Measurements from ENCODE around the gene COMT.

Gene COMT

DNA sequence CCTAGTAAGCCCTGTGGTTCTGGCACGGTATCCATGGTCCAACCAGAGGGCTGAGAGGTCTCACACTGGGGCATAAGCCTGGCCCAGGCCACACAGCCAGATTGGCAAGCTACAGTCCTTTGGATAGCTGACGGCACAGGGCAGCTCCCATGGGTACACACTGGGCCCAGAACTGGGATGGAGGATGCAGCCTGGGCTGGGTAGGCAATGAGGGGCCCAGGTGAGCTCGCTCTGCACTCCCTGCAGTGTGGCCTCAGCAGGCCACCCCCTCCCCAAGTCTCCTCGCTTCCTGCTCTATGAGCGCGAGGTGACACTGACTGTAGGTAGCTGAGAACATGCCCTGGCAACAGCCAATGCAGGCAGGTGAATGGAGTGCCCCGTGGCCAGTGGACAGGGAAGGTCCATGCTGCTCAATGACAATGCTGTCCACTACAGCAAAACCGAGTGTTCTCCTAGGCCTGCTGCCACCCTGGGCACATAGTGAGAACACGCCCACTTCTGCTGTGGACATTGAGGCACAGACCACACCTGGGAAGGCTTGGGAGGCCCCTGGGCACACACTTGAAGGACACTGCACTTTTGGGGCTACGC lies 71.3 kb downstream of the COMT start:
- Histone ChIP-seq H3K27me3 (ENCODE audit: control insufficient read depth in 5 of 5, insufficient read depth in 4 of 5, low read length in 5 of 5) (no peaks in the 10 kb centered on the region), H3K4me1 (ENCODE audit: control insufficient read depth in 5 of 5, insufficient read depth in 5 of 5, low read length in 5 of 5) (peaks cover 2 to 35% (median 31%) of the 10 kb centered on the region in 5 donors), H3K4me3 (ENCODE audit: low read depth in 1 of 5, low read length in 5 of 5) (no peak overlapping the region)

DNA sequence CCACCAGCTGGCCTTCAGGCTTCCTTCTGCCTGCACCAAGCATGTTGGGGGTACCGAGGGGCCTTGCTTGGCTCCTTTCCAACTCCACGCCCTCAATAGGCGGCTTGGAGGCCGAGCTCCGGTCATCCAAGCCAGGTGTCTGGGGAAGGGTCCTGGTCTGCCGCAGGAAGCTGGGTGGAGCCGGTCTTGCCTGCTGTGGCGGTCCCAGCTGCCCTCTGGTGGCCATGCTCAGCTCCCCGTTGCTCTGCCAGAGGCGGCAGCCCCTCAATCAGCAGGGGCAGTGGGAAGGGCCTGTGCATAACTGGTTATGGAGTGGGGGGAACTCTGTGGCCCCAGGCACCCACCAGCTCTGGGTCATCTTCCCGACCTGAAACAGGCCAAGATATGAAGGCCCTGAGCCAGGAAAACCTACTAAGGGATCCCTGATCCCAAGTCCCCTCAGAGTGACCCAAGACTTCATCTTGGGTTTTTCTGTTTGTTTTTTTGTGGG lies 71.9 kb downstream of the COMT start:
- H3K9me3 ChIP-seq (ENCODE audit: control insufficient read depth in 5 of 5, low read length in 5 of 5) = no peaks in the 10 kb centered on the region
- H3K9ac ChIP-seq (ENCODE audit: low read length in 5 of 5) = no peak overlapping the region
- H3K4me1 ChIP-seq (ENCODE audit: control insufficient read depth in 5 of 5, insufficient read depth in 5 of 5, low read length in 5 of 5) = peaks cover 2 to 35% (median 31%) of the 10 kb centered on the region in 5 donors
- H3K4me3 ChIP-seq (ENCODE audit: low read depth in 1 of 5, low read length in 5 of 5) = no peak overlapping the region
- H3K27ac ChIP-seq (ENCODE audit: low read depth, low read length) = no peak overlapping the region
- H3K36me3 ChIP-seq (ENCODE audit: control insufficient read depth in 5 of 5, insufficient read depth in 5 of 5, low read length in 5 of 5) = no peaks in the 10 kb centered on the region
- H3K27me3 ChIP-seq (ENCODE audit: control insufficient read depth in 5 of 5, insufficient read depth in 4 of 5, low read length in 5 of 5) = peaks cover 0 to 4% (median 0%) of the 10 kb centered on the region in 5 donors

More for the DNA sequence above, 71.3 kb downstream of the COMT start:
- Histone ChIP-seq H3K9ac (ENCODE audit: low read length in 5 of 5) (peak overlapping the region in 1 of 5 donors; percentile 4), H3K9me3 (ENCODE audit: control insufficient read depth in 5 of 5, low read length in 5 of 5) (no peaks in the 10 kb centered on the region), H3K36me3 (ENCODE audit: control insufficient read depth in 5 of 5, insufficient read depth in 5 of 5, low read length in 5 of 5) (no peaks in the 10 kb centered on the region), H3K27ac (ENCODE audit: low read depth, low read length) (no peak overlapping the region)

DNA sequence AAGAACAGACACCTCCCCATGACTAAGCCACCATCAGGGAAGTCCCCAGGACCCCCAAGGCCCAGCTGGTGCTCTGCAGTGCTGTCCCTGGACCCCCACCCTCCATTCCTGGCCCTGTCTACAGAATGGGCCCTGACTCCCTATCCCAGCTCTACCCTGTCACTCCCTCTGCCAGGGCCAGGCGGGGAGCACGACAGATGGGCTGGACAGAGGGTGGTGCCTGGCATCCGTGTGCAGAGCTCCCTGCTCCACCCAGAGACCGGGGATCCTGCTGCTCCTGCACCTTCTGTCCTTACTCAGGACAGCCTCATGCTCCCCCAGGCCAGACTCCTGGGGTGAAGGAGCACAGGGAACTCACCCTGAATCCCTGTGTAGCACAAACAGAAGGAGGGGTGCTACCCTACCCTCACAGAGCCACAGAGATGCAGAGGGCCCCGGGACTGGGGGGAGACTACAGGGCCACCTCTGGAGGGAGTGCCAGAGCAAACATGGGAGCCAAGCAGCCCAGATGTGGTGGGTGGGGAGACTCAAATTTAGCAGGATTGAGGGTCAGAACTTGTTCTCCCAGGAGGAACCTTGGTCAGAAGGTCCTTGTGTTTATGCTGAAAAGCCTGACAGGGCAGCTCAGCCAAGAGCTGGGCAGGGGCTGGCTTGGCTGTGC lies 73.1 kb downstream of the COMT start:
- Histone ChIP-seq H3K27me3 (ENCODE audit: control insufficient read depth in 5 of 5, insufficient read depth in 4 of 5, low read length in 5 of 5) (peaks cover 0 to 4% (median 0%) of the 10 kb centered on the region in 5 donors), H3K4me3 (ENCODE audit: low read depth in 1 of 5, low read length in 5 of 5) (no peak overlapping the region), H3K9me3 (ENCODE audit: control insufficient read depth in 5 of 5, low read length in 5 of 5) (no peaks in the 10 kb centered on the region), H3K36me3 (ENCODE audit: control insufficient read depth in 5 of 5, insufficient read depth in 5 of 5, low read length in 5 of 5) (no peaks in the 10 kb centered on the region), H3K27ac (ENCODE audit: low read depth, low read length) (no peak overlapping the region), H3K9ac (ENCODE audit: low read length in 5 of 5) (peak overlapping the region in 1 of 5 donors; percentile 20), H3K4me1 (ENCODE audit: control insufficient read depth in 5 of 5, insufficient read depth in 5 of 5, low read length in 5 of 5) (peaks cover 2 to 35% (median 31%) of the 10 kb centered on the region in 5 donors)

DNA sequence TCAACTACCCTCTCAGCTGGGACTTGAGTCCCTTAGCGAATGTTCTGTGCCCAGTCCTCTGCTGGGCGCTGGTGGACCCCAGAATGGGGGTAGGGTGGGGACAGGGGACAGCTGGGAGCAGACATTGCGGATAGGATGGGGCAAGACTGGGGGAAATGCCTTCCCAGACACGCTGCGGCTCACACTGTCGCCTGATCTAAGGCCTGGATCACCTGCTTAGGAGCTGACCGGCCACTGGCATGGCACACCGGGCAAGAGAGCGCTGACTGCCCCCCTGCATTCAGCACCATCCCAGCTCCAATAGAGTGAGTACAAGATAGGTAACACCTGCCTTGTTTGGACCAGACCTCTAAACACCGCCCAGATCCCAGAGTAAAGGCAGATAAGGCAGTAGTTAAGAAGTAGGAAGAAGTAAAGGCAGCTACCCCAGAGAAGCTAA lies 73.6 kb downstream of the COMT start:
- H3K27me3 ChIP-seq (ENCODE audit: control insufficient read depth in 5 of 5, insufficient read depth in 4 of 5, low read length in 5 of 5) = peaks cover 0 to 4% (median 0%) of the 10 kb centered on the region in 5 donors
- peaks cover 2 to 36% (median 32%) of the 10 kb centered on the region in 5 donors for H3K4me1 ChIP-seq (ENCODE audit: control insufficient read depth in 5 of 5, insufficient read depth in 5 of 5, low read length in 5 of 5)
- H3K36me3 ChIP-seq (ENCODE audit: control insufficient read depth in 5 of 5, insufficient read depth in 5 of 5, low read length in 5 of 5) = no peaks in the 10 kb centered on the region
- no peak overlapping the region for H3K4me3 ChIP-seq (ENCODE audit: low read depth in 1 of 5, low read length in 5 of 5)
- H3K9me3 ChIP-seq (ENCODE audit: control insufficient read depth in 5 of 5, low read length in 5 of 5) = no peaks in the 10 kb centered on the region
- H3K9ac ChIP-seq (ENCODE audit: low read length in 5 of 5) = peak overlapping the region in 2 of 5 donors; percentile 20 to 71
- H3K27ac ChIP-seq (ENCODE audit: low read depth, low read length) = no peak overlapping the region

DNA sequence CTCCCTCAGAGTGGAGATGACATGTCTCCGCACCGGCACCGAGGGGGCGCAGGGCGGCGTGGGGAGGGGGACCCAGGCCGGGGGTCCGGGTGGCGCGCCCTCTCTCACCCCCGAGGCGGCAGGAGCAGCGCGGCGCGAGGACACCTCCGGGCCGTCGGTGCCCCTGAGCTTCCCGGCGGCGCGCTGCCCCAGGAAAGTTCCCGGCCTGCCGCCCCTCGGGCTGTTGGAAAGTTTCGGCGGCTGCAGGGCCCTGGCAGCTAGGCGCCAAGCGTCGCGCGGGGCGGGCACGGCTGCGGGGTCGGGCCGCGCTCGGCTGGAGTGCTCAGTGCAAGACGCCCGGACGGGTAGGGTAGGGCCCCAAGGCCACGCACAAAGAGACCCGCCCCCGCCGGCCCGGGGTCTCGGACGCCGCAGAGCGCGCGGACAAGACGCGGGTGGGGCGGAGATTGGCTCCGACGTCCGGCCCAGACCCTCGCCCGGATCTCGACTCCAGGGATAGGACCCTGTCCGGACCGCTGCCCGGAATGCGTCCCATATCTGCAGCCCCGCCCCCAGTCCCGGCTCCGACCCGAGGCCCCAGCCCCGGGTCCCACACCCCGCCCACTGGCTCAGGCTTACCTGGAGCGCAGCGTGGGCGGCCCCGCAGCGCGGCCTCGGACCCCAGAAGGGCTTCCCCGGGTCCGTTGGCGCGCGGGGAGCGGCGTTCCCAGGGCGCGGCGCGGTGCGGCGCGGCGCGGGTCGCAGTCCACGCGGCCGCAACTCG lies 74.6 kb downstream of the COMT start:
- peaks cover 0 to 4% (median 0%) of the 10 kb centered on the region in 5 donors for H3K27me3 ChIP-seq (ENCODE audit: control insufficient read depth in 5 of 5, insufficient read depth in 4 of 5, low read length in 5 of 5)
- no peak overlapping the region for H3K27ac ChIP-seq (ENCODE audit: low read depth, low read length)
- peak overlapping the region in 4 of 5 donors; percentile 68 to 83 (median 77) for H3K4me3 ChIP-seq (ENCODE audit: low read depth in 1 of 5, low read length in 5 of 5)
- H3K9ac ChIP-seq (ENCODE audit: low read length in 5 of 5) = peak overlapping the region in 3 of 5 donors; percentile 18 to 71 (median 55)
- peaks cover 4 to 41% (median 39%) of the 10 kb centered on the region in 5 donors for H3K4me1 ChIP-seq (ENCODE audit: control insufficient read depth in 5 of 5, insufficient read depth in 5 of 5, low read length in 5 of 5)
- H3K9me3 ChIP-seq (ENCODE audit: control insufficient read depth in 5 of 5, low read length in 5 of 5) = no peaks in the 10 kb centered on the region
- no peaks in the 10 kb centered on the region for H3K36me3 ChIP-seq (ENCODE audit: control insufficient read depth in 5 of 5, insufficient read depth in 5 of 5, low read length in 5 of 5)

DNA sequence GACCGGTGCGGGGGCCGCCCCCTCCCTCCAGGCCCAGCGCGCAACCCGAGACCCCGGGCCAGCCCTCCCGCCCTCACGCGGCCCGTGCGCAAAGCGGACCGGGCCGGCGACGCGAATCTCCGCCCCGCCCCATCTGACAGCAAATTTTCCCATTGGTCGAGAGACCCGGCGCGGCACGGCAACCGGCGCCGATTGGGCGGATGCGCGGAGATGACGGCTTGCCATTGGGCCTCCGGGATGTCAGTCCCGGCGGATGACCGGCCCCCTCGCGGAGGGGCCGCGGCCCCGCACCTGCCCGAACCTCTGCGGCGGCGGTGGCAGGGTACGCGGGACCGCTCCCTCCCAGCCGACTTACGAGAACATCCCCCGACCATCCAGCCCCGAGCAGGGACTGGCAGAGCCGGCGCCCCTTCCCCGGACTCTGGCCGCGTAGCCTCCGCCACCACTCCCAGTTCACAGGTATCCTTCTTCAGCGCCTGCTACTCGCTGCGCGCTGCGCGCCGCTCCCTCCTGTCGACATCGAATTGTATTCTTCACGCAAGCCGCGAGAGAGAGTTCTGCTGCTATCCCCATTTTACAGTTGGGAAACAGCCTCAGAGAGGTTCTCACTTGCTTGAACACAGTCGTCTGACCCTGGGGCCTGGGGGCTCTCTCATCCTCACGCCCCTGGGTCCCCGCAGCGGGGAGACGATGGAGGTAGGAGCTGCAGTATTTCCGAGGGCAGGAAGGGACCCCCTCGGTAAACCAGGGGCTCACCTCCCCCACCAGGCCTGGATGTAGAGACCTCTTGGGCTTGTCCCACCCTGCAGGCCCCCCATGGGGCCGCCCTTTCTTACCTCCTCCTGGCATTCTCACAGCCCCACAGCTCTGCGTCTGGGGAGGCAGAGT lies 75.4 kb downstream of the COMT start, which contains the start of gene ARVCF:
ARVCF (minus strand) TSS at position 90 of the 888 bp plus-strand sequence. CDS start 26,029 bp downstream, outside the sequence.
- no peaks in the 10 kb centered on the region for H3K9me3 ChIP-seq (ENCODE audit: control insufficient read depth in 5 of 5, low read length in 5 of 5)
- H3K4me3 ChIP-seq (ENCODE audit: low read depth in 1 of 5, low read length in 5 of 5) = peak within 1 kb of the TSS; percentile 1 to 83 (median 77)
- peaks cover 0 to 4% (median 0%) of the 10 kb centered on the region in 5 donors for H3K27me3 ChIP-seq (ENCODE audit: control insufficient read depth in 5 of 5, insufficient read depth in 4 of 5, low read length in 5 of 5)
- H3K36me3 ChIP-seq (ENCODE audit: control insufficient read depth in 5 of 5, insufficient read depth in 5 of 5, low read length in 5 of 5) = no peaks in the 10 kb centered on the region
- peaks cover 7 to 49% (median 42%) of the 10 kb centered on the region in 5 donors for H3K4me1 ChIP-seq (ENCODE audit: control insufficient read depth in 5 of 5, insufficient read depth in 5 of 5, low read length in 5 of 5)
- H3K9ac ChIP-seq (ENCODE audit: low read length in 5 of 5) = peak within 1 kb of the TSS in 4 of 5 donors; percentile 18 to 77 (median 60)
- no peak within 1 kb of the TSS for H3K27ac ChIP-seq (ENCODE audit: low read depth, low read length)

DNA sequence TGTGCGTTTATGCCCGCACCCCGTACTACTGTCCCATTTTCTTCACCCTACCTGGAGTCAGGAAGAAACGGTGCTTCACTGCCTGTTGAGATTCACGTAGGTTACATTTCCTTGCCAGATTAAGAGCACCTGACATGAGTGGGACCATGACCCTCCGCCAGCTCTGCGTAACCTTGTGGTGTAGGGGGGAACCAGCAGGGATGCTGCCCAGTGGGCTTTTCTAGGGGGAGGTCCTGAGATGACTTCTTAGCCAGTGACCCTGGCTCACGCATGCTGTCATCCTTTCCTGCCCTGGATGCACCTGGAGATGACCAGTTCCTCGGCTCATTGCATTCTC lies 76.0 kb downstream of the COMT start:
- H3K27ac ChIP-seq (ENCODE audit: low read depth, low read length) = no peak overlapping the region
- no peaks in the 10 kb centered on the region for H3K36me3 ChIP-seq (ENCODE audit: control insufficient read depth in 5 of 5, insufficient read depth in 5 of 5, low read length in 5 of 5)
- peaks cover 0 to 4% (median 0%) of the 10 kb centered on the region in 5 donors for H3K27me3 ChIP-seq (ENCODE audit: control insufficient read depth in 5 of 5, insufficient read depth in 4 of 5, low read length in 5 of 5)
- H3K4me1 ChIP-seq (ENCODE audit: control insufficient read depth in 5 of 5, insufficient read depth in 5 of 5, low read length in 5 of 5) = peaks cover 10 to 55% (median 46%) of the 10 kb centered on the region in 5 donors
- no peaks in the 10 kb centered on the region for H3K9me3 ChIP-seq (ENCODE audit: control insufficient read depth in 5 of 5, low read length in 5 of 5)
- H3K9ac ChIP-seq (ENCODE audit: low read length in 5 of 5) = no peak overlapping the region
- peak overlapping the region in 2 of 5 donors; percentile 1 to 77 for H3K4me3 ChIP-seq (ENCODE audit: low read depth in 1 of 5, low read length in 5 of 5)

DNA sequence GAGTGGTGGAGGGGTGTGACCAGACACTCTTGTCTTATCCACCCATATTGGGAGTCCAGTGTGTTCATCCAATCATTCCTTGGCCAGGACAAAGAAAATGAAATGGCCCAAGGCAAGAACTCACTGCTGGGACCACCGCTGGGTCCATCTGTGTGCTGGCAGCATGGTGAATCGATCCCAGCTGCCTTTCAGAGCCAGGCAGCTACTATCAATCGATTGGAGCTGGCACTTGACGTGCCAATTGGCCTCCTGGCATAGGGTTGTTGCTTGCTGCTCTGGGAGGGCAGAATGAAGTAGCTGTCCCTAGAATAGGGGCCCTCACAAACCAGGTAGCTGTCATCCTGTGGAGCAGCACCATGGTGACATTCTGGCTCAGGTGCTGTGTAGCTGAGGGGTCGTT lies 76.4 kb downstream of the COMT start:
- peaks cover 0 to 4% (median 0%) of the 10 kb centered on the region in 5 donors for H3K27me3 ChIP-seq (ENCODE audit: control insufficient read depth in 5 of 5, insufficient read depth in 4 of 5, low read length in 5 of 5)
- H3K27ac ChIP-seq (ENCODE audit: low read depth, low read length) = no peak overlapping the region
- H3K4me3 ChIP-seq (ENCODE audit: low read depth in 1 of 5, low read length in 5 of 5) = no peak overlapping the region
- H3K4me1 ChIP-seq (ENCODE audit: control insufficient read depth in 5 of 5, insufficient read depth in 5 of 5, low read length in 5 of 5) = peaks cover 9 to 58% (median 46%) of the 10 kb centered on the region in 5 donors
- H3K9me3 ChIP-seq (ENCODE audit: control insufficient read depth in 5 of 5, low read length in 5 of 5) = no peaks in the 10 kb centered on the region
- no peaks in the 10 kb centered on the region for H3K36me3 ChIP-seq (ENCODE audit: control insufficient read depth in 5 of 5, insufficient read depth in 5 of 5, low read length in 5 of 5)
- H3K9ac ChIP-seq (ENCODE audit: low read length in 5 of 5) = no peak overlapping the region
